Stomach (tissue), 9 donors: Measurements from ENCODE around the gene EMC9. TPM values are rescaled to one million over a fixed set of nuclear protein-coding genes. Genes with fewer than 3 reads are reported as not detected.

Experiments used
- DNase-seq, 2 donors: peaks; one replicate each; pipeline versions ENCODE4 v3.0.0 to v3.0.0-alpha.2; 2013 to 2019
- H3K27ac ChIP-seq, 5 donors: fragments of 200-600 bp in 4 of 5; sonication (generic) in 4 of 5; one replicate each; pipeline ENCODE4 v1.5.1; 2013 to 2019; ENCODE audit warnings: mild to moderate bottlenecking in 1 of 5, moderate library complexity in 1 of 5
- H3K27me3 ChIP-seq, 3 donors: fragments of 200-600 bp; sonication (generic); one replicate each; pipeline ENCODE4 v1.5.1; 2017 to 2019; ENCODE audit warnings: mixed run types in 1 of 3
- H3K36me3 ChIP-seq, 4 donors: fragments of 200-600 bp; sonication (generic); 1 replicate in 3 of 4; 2 replicates in 1 of 4; pipeline ENCODE4 v1.5.1; 2016 to 2019
- H3K4me1 ChIP-seq, 4 donors: fragments of 200-600 bp; sonication (generic); one replicate each; pipeline ENCODE4 v1.5.1; 2016 to 2019
- H3K4me3 ChIP-seq, 4 donors: fragments of 200-600 bp; sonication (generic) in 3 of 4; one replicate each; pipeline ENCODE4 v1.5.1; 2016 to 2019; ENCODE audit warnings: mild to moderate bottlenecking in 1 of 4
- H3K9me3 ChIP-seq, 4 donors: fragments of 200-600 bp; sonication (generic); one replicate each; pipeline ENCODE4 v1.5.1; 2016 to 2019
- CTCF ChIP-seq, 7 experiments: fragments of 450-650 bp in 4 of 7; fragments of 200-600 bp in 3 of 7; sonication (generic) in 3 of 7; IDR thresholded peaks; one replicate each; pipeline ENCODE4 v1.5.1; 2016 to 2019; ENCODE audit warnings: antibody characterized with exemption in 7 of 7, control low read depth in 2 of 7, mild to moderate bottlenecking in 1 of 7
- EP300 ChIP-seq: sonication (generic); formaldehyde crosslinking; IDR thresholded peaks from one replicate; pipeline ENCODE4 v1.6.1; 2017; ENCODE audit warnings: antibody characterized with exemption
- POLR2A ChIP-seq, 4 donors: fragments of 450-650 bp; IDR thresholded peaks; one replicate each; pipeline ENCODE4 v1.6.1; 2016; ENCODE audit warnings: antibody characterized with exemption in 4 of 4, control low read depth in 2 of 4, mild to moderate bottlenecking in 1 of 4, moderate library complexity in 1 of 4
- POLR2AphosphoS5 ChIP-seq, 3 donors: sonication (generic); formaldehyde crosslinking; IDR thresholded peaks; one replicate each; pipeline ENCODE4 v1.6.1; 2016; ENCODE audit warnings: antibody characterized with exemption in 3 of 3
- WGBS, 5 donors: extraction: QIAGEN DNeasy Blood & Tissue Kit in 3 of 5; methylation state at CpG; one replicate each; pipeline versions ENCODE4 v1.1.5 to v1.1.7; 2013 to 2018; 5-methylcytosine and 5-hydroxymethylcytosine counted together
- intact Hi-C: fragments of 100-400 bp; cut with DNase I; formaldehyde crosslinking; loops from one replicate; pipeline ENCODE4 v1.15.1; 2023; ENCODE audit warnings: low total_unique reads
- polyA plus RNA-seq, 3 donors: library from polyadenylated mRNA; stranded (reverse); fragments of 200-250 nt; gene quantifications; one replicate each; pipeline ENCODE4 v1.2.3, GENCODE V29; 2013
- total RNA-seq, 5 donors: library from RNA; depleted of rRNA; stranded (reverse); fragments of >200 nt; gene quantifications; one replicate each; pipeline versions ENCODE4 v1.1.0 to v1.2.3, GENCODE V29; 2014 to 2016
- donor health status: healthy with polysubstance abuse.
- donor health status: Bipolar disorder and iron deficiency.
- donor health status: healthy.

The EMC9 gene
- total and polyA plus RNA-seq, 8 donors, result 1.3 to 59.6 (median 18.7) TPM

GRCh38 chr14:24185741-24186140, 44.4 kb upstream of the EMC9 start:
- TF ChIP-seq POLR2AphosphoS5 (IDR thresholded peaks at IDR 0.05) (no peak), EP300 (no peak), POLR2A (IDR thresholded peaks at IDR 0.05) (no peak), CTCF (IDR thresholded peaks at IDR 0.05) (no peak)
- H3K4me1 ChIP-seq, result peaks cover 13 to 29% (median 26%) of the 10 kb centered on the region in 4 donors
- no peaks in the 10 kb centered on the region for H3K27me3 ChIP-seq
- no peak for DNase-seq
- H3K4me3 ChIP-seq, result no peak overlapping the region
- no peak overlapping the region for H3K27ac ChIP-seq
- H3K9me3 ChIP-seq, result no peaks in the 10 kb centered on the region
- 90 to 96% (median 91%) methylated on average over 7 to 11 of the region's 11 CpGs for WGBS, 5 donors
- intact Hi-C loops, result no loop called here
- H3K36me3 ChIP-seq, result peaks cover 47 to 79% (median 73%) of the 10 kb centered on the region in 4 donors

GRCh38 chr14:24185026-24185425, 43.6 kb upstream of the EMC9 start:
- peaks cover 13 to 33% (median 27%) of the 10 kb centered on the region in 4 donors for H3K4me1 ChIP-seq
- TF ChIP-seq POLR2A (IDR thresholded peaks at IDR 0.05), result no peak
- H3K9me3 ChIP-seq, result no peaks in the 10 kb centered on the region
- no peak overlapping the region for H3K4me3 ChIP-seq
- H3K36me3 ChIP-seq, result peaks cover 53 to 79% (median 74%) of the 10 kb centered on the region in 4 donors
- no peaks in the 10 kb centered on the region for H3K27me3 ChIP-seq
- no peak for DNase-seq
- 93 to 97% (median 94%) methylated on average over 7 of the region's 7 CpGs for WGBS, 5 donors
- H3K27ac ChIP-seq, result no peak overlapping the region
- intact Hi-C loops, result no loop called here

GRCh38 chr14:24184104-24184970, 42.9 kb upstream of the EMC9 start:
- H3K4me3 ChIP-seq, result no peak overlapping the region
- H3K4me1 ChIP-seq, result peaks cover 13 to 32% (median 21%) of the 10 kb centered on the region in 4 donors
- 80 to 91% (median 84%) methylated on average over 14 to 19 of the region's 19 CpGs for WGBS, 5 donors
- peaks cover 58 to 80% (median 78%) of the 10 kb centered on the region in 4 donors for H3K36me3 ChIP-seq
- TF ChIP-seq EP300 (no peak), POLR2A (IDR thresholded peaks at IDR 0.05) (no peak), POLR2AphosphoS5 (IDR thresholded peaks at IDR 0.05) (no peak)
- H3K27me3 ChIP-seq, result no peaks in the 10 kb centered on the region
- DNase-seq, result no peak
- no peak overlapping the region for H3K27ac ChIP-seq
- intact Hi-C loops, result no loop called here
- no peaks in the 10 kb centered on the region for H3K9me3 ChIP-seq

GRCh38 chr14:24183014-24183481, 41.7 kb upstream of the EMC9 start:
- H3K9me3 ChIP-seq, result no peaks in the 10 kb centered on the region
- 86 to 94% (median 87%) methylated on average over 9 to 15 of the region's 15 CpGs for WGBS, 5 donors
- peaks cover 67 to 93% (median 90%) of the 10 kb centered on the region in 4 donors for H3K36me3 ChIP-seq
- DNase-seq, result no peak
- peaks cover 8 to 19% (median 11%) of the 10 kb centered on the region in 4 donors for H3K4me1 ChIP-seq
- no peak overlapping the region for H3K4me3 ChIP-seq
- H3K27me3 ChIP-seq, result no peaks in the 10 kb centered on the region
- intact Hi-C loops, result no loop called here
- no peak overlapping the region for H3K27ac ChIP-seq
- TF ChIP-seq CTCF (IDR thresholded peaks at IDR 0.05) (no peak), EP300 (no peak), POLR2A (IDR thresholded peaks at IDR 0.05) (no peak)

- no peak for DNase-seq
Measured at GRCh38 chr14:24182110-24182882, 40.9 kb upstream of the EMC9 start.

More at GRCh38 chr14:24182110-24182882, 40.9 kb upstream of the EMC9 start:
- H3K4me1 ChIP-seq, result peaks cover under 1 to 11% (median 3%) of the 10 kb centered on the region in 4 donors
- 77 to 84% (median 80%) methylated on average over 14 of the region's 14 CpGs for WGBS, 5 donors
- no peak overlapping the region for H3K27ac ChIP-seq
- no peaks in the 10 kb centered on the region for H3K27me3 ChIP-seq
- H3K4me3 ChIP-seq, result no peak overlapping the region
- intact Hi-C loops, result no loop called here
- H3K36me3 ChIP-seq, result peaks cover 74 to 100% (median 98%) of the 10 kb centered on the region in 4 donors
- H3K9me3 ChIP-seq, result no peaks in the 10 kb centered on the region
- TF ChIP-seq POLR2AphosphoS5 (IDR thresholded peaks at IDR 0.05) (no peak), POLR2A (IDR thresholded peaks at IDR 0.05) (no peak), CTCF (IDR thresholded peaks at IDR 0.05) (no peak), EP300 (no peak)
